ENCODE data around the gene CD8B2. TPM values are rescaled to one million over a fixed set of nuclear protein-coding genes. Genes with fewer than 3 reads are reported as not detected.
"Not testable (repeated sequence)": the region's sequence is repeated elsewhere in the genome, so short reads cannot be mapped to it uniquely, and the experiment has no call there.

CD8B2 gene
- 0.10 TPM for total RNA-seq

DNA sequence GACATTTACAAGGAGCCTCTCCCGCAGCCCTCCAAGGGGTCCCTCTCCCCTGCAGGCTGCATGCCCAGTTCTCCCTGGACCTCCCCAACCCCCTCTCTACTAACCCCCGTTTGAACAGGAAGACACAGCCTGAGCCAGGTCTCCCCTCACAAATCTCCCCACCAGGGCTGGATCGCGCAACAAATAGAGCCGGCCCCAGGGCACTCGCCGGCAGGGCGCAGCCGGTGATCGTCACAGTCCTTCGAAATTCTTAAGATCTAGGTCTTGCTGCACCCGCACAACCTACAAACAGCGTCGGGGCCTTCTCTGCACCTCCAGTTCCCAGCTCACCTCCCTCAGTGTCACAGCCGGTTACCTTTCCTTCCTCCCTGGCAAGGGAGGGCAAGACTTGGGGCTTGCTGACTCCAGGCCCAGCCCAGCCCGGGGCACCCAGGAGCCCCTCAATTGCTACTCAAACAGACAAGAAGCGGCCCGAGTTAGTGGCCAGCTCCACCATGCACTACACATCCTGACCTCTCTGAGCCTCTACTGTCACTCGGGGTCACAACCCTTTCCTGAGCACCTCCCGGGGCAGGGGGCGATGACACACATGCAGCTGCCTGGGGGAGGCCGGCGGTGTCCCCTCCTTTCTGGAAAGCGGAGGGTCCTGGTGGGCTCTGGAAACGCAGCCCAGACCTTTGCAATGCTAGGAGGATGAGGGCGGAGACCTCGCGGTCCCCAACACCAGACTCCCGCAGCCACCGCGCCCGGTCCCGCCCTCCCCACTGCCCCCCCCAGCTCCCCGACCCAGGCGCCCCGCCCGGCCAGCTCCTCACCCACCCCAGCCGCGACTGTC, at the start of gene CD8B2:
Gene CD8B2, plus strand, starts transcription at position 814 of the 835 bp plus-strand sequence. CDS start 63 bp downstream, outside the sequence.
- DNase-seq: not testable (repeated sequence)

- not testable (repeated sequence) for DNase-seq
Observed at GRCh38 chr2:106461882-106462281, 25.3 kb upstream of the CD8B2 start.

DNA sequence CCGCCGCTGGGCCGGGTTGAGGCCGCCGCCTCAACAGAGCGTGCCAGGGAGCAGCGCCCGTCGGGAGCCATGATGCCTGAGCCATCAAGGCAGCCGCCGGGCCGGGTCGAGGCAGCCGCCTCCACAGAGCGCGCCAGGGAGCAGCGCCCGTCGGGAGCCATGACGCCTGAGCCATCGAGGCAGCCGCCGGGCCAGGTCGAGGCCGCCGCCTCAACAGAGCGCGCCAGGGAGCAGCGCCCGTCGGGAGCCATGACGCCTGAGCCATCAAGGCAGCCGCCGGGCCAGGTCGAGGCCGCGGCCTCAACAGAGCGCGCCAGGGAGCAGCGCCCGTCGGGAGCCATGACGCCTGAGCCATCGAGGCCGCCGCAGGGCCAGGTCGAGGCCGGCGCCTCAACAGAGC, 19.6 kb upstream of the CD8B2 start:
- DNase-seq: not testable (repeated sequence)

DNA sequence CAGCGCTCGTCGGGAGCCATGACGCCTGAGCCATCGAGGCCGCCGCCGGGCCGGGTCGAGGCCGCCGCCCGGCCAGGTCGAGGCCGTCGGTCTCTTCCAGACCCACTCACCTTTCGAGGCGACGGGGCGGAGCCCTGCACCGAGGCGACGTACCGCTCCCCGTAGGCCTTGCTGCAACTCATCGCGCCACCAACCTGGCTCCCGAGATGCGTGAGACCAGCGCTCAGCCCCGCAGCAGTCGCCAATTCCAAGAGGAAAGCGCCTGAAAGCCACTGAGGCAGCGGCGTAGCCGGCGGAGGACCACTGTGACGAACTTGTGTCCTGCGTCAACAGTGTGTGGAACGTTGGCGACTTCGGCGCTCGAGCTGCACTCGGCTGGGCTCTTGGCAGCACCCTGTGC, 19.1 kb upstream of the CD8B2 start, which contains the start of gene RGPD3:
Gene RGPD3, minus strand, starts transcription at position 307 of the 400 bp plus-strand sequence. Its CDS starts 125 bp downstream, at position 182.
- not testable (repeated sequence) for DNase-seq

GRCh38 chr2:106470658-106471057, 16.5 kb upstream of the CD8B2 start:
- DNase-seq: not testable (repeated sequence)

DNA sequence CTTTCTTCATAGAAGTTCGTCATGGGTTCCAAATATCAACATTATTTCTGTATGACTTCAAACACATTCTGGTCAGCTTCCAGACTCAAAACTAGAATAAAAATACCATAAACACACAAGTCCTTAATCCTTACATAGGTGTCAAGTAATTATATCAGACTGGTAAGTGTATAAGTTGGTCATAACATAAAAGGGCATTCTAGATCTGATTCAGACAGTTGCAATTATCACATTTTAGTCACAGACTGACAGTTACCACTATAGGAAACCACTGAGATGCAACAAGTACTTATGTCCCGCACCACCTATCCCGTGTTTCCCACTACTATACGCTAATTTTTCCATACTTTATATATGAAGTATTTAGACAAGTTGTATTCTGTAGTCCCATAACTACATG, 9.5 kb upstream of the CD8B2 start:
- DNase-seq: not testable (repeated sequence)

DNA sequence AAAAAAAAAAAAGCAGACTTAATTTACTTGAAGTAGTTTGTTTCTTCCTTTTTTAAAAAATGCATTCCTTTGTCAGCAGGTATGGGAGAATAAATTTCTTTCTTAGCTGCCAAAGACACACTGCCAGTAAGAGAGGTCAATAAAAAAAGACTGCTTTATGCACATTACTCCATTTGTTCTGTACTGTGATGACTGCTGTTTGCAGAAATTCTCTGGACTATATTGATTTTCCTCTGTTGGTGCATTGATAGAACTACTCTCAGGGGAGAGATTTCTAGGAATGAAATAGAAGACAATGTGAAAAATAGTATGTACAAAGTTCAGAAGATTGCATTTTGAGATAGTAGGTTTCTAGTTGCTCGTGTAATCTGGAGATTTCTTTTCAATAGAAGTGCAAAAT, 7.6 kb upstream of the CD8B2 start:
- DNase-seq: not testable (repeated sequence)

DNA sequence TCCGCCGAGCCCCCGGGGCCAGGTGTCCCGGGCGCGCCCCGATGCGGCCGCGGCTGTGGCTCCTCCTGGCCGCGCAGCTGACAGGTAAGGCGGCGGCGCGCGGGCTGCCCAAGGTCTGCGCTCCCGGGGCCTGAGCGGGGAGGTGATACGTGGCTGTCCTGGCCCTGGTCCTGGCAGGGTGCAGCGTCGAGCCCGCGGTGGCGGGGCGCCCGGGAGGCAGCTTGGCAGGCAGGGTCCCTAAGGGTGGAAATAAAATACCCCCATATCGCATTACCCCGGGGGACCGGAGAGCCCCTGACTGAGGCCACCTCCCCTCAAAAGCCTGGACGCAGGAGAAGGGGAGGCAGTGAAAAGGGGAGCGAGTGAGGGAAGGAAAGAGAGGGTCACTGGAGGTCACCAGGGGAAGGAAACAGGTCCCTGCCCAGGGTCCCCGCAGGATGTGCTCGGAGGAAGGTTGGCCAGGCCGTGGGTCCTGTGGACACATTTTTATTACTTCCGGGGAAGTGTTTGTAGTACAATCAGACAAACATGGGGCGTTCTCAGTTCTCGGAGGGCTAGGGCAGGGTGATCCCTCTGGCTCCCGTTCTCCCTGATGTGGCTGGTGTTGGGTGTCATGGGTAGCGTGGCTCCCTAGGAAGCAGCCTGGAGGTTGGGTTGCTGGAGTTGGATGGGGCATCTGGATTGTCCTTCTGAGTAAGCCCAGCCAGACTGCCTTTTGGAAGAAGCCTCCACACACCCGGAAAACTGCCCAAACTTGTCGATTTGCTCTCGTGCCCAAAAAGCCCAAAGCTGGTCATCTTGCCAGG, 425 bp downstream of the CD8B2 start:
- DNase-seq: not testable (repeated sequence)

GRCh38 chr2:106489701-106490100, 2.5 kb downstream of the CD8B2 start:
- DNase-seq: not testable (repeated sequence)

GRCh38 chr2:106492399-106492798, 5.2 kb downstream of the CD8B2 start:
- DNase-seq: not testable (repeated sequence)

- not testable (repeated sequence) for DNase-seq
Observed at GRCh38 chr2:106492913-106493312, 5.7 kb downstream of the CD8B2 start.

- DNase-seq: not testable (repeated sequence)
Observed at GRCh38 chr2:106498549-106498948, 11.4 kb downstream of the CD8B2 start.

- not testable (repeated sequence) for DNase-seq
Observed at GRCh38 chr2:106500350-106500749, 13.2 kb downstream of the CD8B2 start.

DNA sequence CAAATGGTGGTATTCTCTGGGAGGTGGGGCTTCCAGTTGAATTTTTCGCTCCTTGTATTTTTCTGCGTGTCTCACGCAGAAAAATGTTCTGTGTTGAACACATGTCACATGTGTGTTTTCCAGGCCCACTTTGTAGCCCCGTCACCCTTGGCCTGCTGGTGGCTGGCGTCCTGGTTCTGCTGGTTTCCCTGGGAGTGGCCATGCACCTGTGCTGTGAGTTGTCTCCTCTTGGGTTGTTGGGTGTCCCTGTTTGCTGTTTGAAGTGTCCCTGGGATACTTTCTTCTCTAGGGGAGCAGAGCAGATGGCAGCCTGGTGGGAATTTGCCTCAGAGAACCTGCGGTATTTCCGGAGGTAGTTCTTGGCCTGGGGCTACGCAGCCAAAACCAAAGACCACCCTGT, 15.2 kb downstream of the CD8B2 start:
- not testable (repeated sequence) for DNase-seq

GRCh38 chr2:106504192-106504591, 17.0 kb downstream of the CD8B2 start:
- DNase-seq: not testable (repeated sequence)

DNA sequence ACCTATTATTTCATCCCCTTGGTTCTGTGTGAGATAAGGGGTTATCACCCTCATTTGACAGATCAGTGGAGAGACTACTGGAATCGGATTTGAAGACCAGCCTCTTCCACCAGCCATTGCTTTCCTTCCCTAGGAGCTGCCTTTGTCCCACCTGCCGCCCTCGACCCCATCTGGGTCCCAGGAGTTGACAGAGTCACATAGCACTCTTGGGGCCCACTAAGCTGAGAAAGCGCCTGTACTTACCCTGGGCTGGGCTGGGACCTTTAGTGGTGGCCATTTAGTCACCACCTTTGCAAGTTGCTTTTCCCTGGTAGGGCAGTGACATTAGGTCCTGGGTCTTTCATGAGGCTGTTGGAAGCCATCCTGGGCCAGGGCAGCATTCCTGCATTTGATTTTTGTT, 17.6 kb downstream of the CD8B2 start:
- not testable (repeated sequence) for DNase-seq

- not testable (repeated sequence) for DNase-seq
Observed at GRCh38 chr2:106506002-106506687, 19.0 kb downstream of the CD8B2 start.

DNA sequence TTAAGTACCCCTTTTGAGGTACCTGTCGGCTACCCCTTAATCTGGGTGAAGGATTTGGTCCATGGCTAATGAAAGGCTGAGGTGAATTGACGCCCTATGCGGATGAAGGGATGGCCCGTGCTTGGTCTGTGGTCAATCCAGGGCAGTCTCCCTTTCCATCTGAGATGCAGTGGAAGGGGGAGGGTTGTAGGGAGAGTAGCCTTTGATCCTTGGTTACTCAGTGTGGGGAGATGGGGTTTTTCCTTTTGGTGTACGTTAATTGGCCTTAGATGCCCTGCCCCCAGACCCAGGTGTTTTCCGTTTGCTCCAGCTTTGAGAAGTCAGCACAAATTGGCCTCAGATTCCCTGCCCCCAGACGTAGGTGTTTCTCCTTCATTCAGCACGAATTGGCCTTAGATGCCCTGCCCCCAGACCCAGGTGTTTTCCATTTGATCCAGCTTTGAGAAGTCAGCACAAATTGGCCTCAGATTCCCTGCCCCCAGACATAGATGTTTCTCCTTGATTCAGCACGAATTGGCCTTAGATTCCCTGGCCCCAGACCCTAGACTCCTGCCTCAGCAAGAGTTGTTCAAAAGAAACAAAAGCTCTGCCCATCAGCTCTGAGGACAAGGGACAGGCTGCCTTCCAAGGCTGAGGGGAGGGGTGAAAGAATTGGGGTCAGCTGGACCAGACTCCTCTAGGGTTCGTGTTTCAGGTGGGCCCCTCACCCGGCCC, 21.7 kb downstream of the CD8B2 start:
- not testable (repeated sequence) for DNase-seq

GRCh38 chr2:106509374-106509770, 22.2 kb downstream of the CD8B2 start:
- DNase-seq: not testable (repeated sequence)

DNA sequence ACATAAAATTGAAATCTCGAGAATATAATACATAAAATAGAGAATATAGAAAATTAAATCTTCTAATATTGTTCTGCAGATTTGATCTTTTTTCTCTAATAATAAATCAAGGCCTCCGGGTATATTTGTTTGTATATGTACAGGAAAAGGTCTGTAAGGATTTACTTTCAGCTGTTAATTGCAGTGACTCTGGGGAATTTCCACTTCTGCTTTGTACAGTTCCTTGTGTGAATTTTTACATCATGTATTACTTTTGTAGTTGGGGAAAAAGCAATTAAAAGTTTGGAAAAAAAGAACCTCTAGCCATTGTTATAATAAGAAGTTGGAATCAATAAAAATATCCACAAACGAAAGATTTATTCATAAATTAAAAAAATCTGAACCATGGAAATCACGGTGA, 23.6 kb downstream of the CD8B2 start:
- not testable (repeated sequence) for DNase-seq

- DNase-seq: peak; percentile 58
Observed at GRCh38 chr2:106511476-106511901, 24.3 kb downstream of the CD8B2 start.

Data from skin of body (tissue), 2 donors.